Spleen (tissue), 13 donors: ENCODE results near the gene CDK5R1. TPM values are rescaled to one million over a fixed set of nuclear protein-coding genes. Genes with fewer than 3 reads are reported as not detected.
A peak's percentile ranks its signal among the peaks of the same experiment; 100 is the strongest.

Source experiments
- DNase-seq: peaks from one replicate; pipeline ENCODE4 v3.0.0-alpha.2; 2020
- H3K27ac ChIP-seq, 8 donors: fragments of 200-600 bp; sonication (generic) in 7 of 8; 1 replicate in 4 of 8; 2 replicates in 4 of 8; pipeline versions ENCODE4 v1.5.0 to v1.8.0; 2016 to 2021; ENCODE audit warnings: inconsistent platforms in 4 of 8, mild to moderate bottlenecking in 4 of 8, moderate library complexity in 1 of 8
- H3K27me3 ChIP-seq, 7 donors: fragments of 200-600 bp; sonication (generic) in 6 of 7; replicated peaks in 1 of 7; 1 replicate in 4 of 7; 2 replicates in 3 of 7; pipeline versions ENCODE4 v1.5.0 to v1.8.0; 2016 to 2021; ENCODE audit warnings: inconsistent platforms in 3 of 7, mild to moderate bottlenecking in 1 of 7
- H3K36me3 ChIP-seq, 6 donors: fragments of 200-600 bp; sonication (generic) in 5 of 6; 1 replicate in 4 of 6; 2 replicates in 2 of 6; pipeline versions ENCODE4 v1.5.0 to v1.8.0; 2016 to 2021; ENCODE audit warnings: inconsistent platforms in 2 of 6
- H3K4me1 ChIP-seq, 6 donors: fragments of 200-600 bp; sonication (generic) in 5 of 6; 1 replicate in 3 of 6; 2 replicates in 3 of 6; pipeline versions ENCODE4 v1.5.0 to v1.8.0; 2016 to 2021; ENCODE audit warnings: inconsistent platforms in 3 of 6
- H3K4me3 ChIP-seq, 8 donors: fragments of 200-600 bp; sonication (generic) in 7 of 8; 1 replicate in 4 of 8; 2 replicates in 4 of 8; pipeline versions ENCODE4 v1.5.0 to v1.8.0; 2016 to 2021; ENCODE audit warnings: inconsistent platforms in 4 of 8, mild to moderate bottlenecking in 4 of 8, moderate library complexity in 2 of 8
- H3K9me3 ChIP-seq, 8 donors: fragments of 200-600 bp; sonication (generic) in 7 of 8; 1 replicate in 4 of 8; 2 replicates in 4 of 8; pipeline versions ENCODE4 v1.5.0 to v1.8.0; 2016 to 2021; ENCODE audit warnings: inconsistent platforms in 4 of 8
- POLR2A ChIP-seq, 3 donors: fragments of 450-650 bp; IDR thresholded peaks; one replicate each; pipeline ENCODE4 v1.5.1; 2017; ENCODE audit warnings: antibody characterized with exemption in 3 of 3, mild to moderate bottlenecking in 1 of 3
- POLR2AphosphoS5 ChIP-seq, 3 donors: sonication (generic); formaldehyde crosslinking; IDR thresholded peaks; one replicate each; pipeline ENCODE4 v1.5.1; 2017; ENCODE audit warnings: antibody characterized with exemption in 3 of 3
- WGBS, 5 donors: extraction: QIAGEN DNeasy Blood & Tissue Kit in 3 of 5; methylation state at CpG; one replicate each; pipeline versions ENCODE4 v1.1.5 to v1.1.7; 2013 to 2018; 5-methylcytosine and 5-hydroxymethylcytosine counted together
- intact Hi-C: fragments of 100-400 bp; cut with DNase I; formaldehyde crosslinking; loops from one replicate; pipeline ENCODE4 v1.15.0; 2023; ENCODE audit warnings: low total_unique reads
- long read RNA-seq, 2 donors: transcript quantifications; one replicate each; lab custom pipeline, GENCODE V29; 2026
- polyA plus RNA-seq, 3 donors: library from polyadenylated mRNA; stranded (reverse); fragments of 200-250 nt; gene quantifications; one replicate each; pipeline ENCODE4 v1.2.1, GENCODE V29; 2013
- total RNA-seq, 7 donors: library from RNA; depleted of rRNA in 3 of 7; stranded (reverse); fragments of >200 nt in 3 of 7; fragmentation: NEBNext Ultra II Directional in 4 of 7; extraction: Animal tissue kit (Norgen Biotek cat#: 25700) in 4 of 7; gene quantifications; one replicate each; pipeline versions ENCODE4 v1.1.0 to v1.2.1, GENCODE V29; 2016 to 2021
- TF ChIP-seq, protein P1 (sequence below), 11 experiments: fragments of 200-600 bp in 7 of 11; fragments of 450-650 bp in 4 of 11; sonication (generic) in 4 of 11; IDR thresholded peaks in 8 of 11; conservative IDR thresholded peaks in 3 of 11; 1 replicate in 7 of 11; 2 replicates in 4 of 11; pipeline versions ENCODE4 v1.4.0 to v1.8.0; 2016 to 2021; ENCODE audit warnings: antibody characterized with exemption in 11 of 11, inconsistent platforms in 4 of 11, mild to moderate bottlenecking in 1 of 11
- donor health status: healthy with polysubstance abuse.
- donor health status: DM: no; HTN: no; CAD: no; lungs with moderate emphysema.
- donor health status: DM: no; HTN: no; CAD: no.
- donor health status: Bipolar disorder and iron deficiency.
- donor health status: healthy.
- donor health status: DM: no; HTN: no; CAD: no.
- donor health status: DM: yes; HTN: yes; CAD: no.

Gene CDK5R1
- total RNA-seq (10 to 100 TPM; 13.0 to 28.2 (median 20.3) TPM), polyA plus RNA-seq (10 to 100 TPM; 13.5 to 26.3 (median 13.6) TPM)
- long read RNA-seq, donor 1, full-length matches to known transcripts, result 1 of 1 reads
- long read RNA-seq, donor 1, partial matches to known transcripts, result 0 of 1 reads
- long read RNA-seq, donor 1, other reads (novel, unspliced or antisense), result 0 of 1 reads
- long read RNA-seq, donor 2, full-length matches to known transcripts, result 1 of 1 reads
- long read RNA-seq, donor 2, partial matches to known transcripts, result 0 of 1 reads
- long read RNA-seq, donor 2, other reads (novel, unspliced or antisense), result 0 of 1 reads

DNA sequence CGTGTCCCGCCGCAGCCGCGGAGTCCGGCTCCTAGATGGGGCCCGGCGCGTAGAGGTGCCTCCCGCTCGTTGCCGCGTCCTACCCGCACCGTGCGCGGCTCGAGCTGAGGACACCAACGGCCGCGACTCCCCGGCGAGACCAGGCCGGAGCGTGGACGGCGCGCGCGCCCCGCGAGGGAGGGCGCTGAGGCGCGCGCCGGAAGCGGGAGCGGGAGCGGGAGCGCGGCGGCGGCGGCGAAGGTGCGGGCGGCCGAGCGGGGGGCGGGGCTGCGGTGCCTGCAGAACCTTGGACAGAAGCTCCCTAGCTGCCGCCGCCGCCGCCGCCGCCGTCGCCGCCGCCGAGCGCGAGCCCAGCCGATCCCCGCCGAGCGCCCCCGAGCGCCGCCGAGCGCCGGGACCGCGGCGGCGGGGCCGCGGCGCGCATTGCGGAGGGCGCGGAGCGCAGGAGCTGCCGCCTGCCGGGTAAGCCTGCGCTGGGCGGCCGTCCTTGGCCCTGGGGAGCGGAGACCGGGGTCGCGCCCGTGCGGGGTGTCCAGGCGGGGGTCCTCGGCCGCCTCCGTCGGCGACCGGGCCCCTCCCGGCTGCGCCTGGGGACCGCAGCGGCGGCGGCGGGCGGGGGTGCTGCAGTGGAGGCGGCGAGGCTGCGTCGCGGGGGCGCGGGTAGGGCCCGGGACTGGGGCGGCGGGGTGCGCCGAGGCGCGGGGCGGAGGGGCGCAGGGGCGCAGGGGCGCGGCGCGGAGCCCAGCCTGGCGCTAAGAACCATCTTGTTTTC is at the start of gene CDK5R1:
CDK5R1 (plus strand) TSS at position 293 of the 772 bp plus-strand sequence. CDS start 628 bp downstream, outside the sequence.
- WGBS, 5 donors, result 0 to 1% (median 0%) methylated on average over 4 to 135 of the region's 135 CpGs

DNA sequence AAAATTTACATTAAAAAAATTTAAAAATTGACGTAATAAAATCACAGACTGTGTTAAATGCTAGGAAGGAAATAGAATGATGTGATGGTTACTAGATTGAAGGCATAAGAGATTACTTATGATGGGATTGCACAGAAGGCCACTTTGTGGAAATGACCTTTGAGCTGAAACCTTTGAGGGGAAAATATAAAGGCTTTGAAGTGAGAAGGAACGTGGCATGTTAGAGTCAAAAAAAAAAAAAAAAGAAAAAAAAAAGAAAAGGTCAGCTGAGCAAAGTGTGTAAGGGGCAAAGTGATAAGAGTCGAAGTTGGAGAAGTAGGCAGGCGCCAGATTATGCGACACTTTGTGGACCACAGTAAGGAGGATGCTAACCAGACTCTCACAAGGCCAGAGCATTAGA is 46.1 kb upstream of the CDK5R1 start:
- TF ChIP-seq, protein P1, sequence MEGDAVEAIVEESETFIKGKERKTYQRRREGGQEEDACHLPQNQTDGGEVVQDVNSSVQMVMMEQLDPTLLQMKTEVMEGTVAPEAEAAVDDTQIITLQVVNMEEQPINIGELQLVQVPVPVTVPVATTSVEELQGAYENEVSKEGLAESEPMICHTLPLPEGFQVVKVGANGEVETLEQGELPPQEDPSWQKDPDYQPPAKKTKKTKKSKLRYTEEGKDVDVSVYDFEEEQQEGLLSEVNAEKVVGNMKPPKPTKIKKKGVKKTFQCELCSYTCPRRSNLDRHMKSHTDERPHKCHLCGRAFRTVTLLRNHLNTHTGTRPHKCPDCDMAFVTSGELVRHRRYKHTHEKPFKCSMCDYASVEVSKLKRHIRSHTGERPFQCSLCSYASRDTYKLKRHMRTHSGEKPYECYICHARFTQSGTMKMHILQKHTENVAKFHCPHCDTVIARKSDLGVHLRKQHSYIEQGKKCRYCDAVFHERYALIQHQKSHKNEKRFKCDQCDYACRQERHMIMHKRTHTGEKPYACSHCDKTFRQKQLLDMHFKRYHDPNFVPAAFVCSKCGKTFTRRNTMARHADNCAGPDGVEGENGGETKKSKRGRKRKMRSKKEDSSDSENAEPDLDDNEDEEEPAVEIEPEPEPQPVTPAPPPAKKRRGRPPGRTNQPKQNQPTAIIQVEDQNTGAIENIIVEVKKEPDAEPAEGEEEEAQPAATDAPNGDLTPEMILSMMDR (IDR thresholded peaks at IDR 0.05 in 8 of 11, conservative IDR thresholded peaks at IDR 0.05 in 3 of 11), result no peak
- no peak overlapping the region for H3K27ac ChIP-seq
- no peak for DNase-seq
- intact Hi-C loops, result no loop called here
- H3K9me3 ChIP-seq, result peaks cover 0 to 7% (median 0%) of the 10 kb centered on the region in 8 donors
- H3K36me3 ChIP-seq, result no peaks in the 10 kb centered on the region
- 63 to 77% (median 71%) methylated on average over 5 of the region's 5 CpGs for WGBS, 5 donors
- H3K4me1 ChIP-seq, result peaks cover 7 to 21% (median 14%) of the 10 kb centered on the region in 6 donors
- no peak overlapping the region for H3K4me3 ChIP-seq
- no peaks in the 10 kb centered on the region for H3K27me3 ChIP-seq

More for the DNA sequence above, at the start of gene CDK5R1:
- DNase-seq, result peak; percentile 94
- Histone ChIP-seq H3K27me3 (no peaks in the 10 kb centered on the region), H3K36me3 (peaks cover 0 to 57% (median 17%) of the 10 kb centered on the region in 6 donors), H3K9me3 (no peaks in the 10 kb centered on the region), H3K4me1 (peaks cover 17 to 81% (median 65%) of the 10 kb centered on the region in 6 donors), H3K27ac (peak within 1 kb of the TSS in 7 of 8 donors; percentile 65 to 92 (median 80)), H3K4me3 (peak within 1 kb of the TSS; percentile 52 to 88 (median 67))
- intact Hi-C loops, result loop anchor here (5.0 kb wide), 1 partner anchor 265 kb away; no protein-coding TSS in a partner anchor
- TF ChIP-seq POLR2AphosphoS5 (IDR thresholded peaks at IDR 0.05), result peak in 2 of 3 donors; percentile 13 to 35
- TF ChIP-seq, protein P1 (IDR thresholded peaks at IDR 0.05 in 8 of 11, conservative IDR thresholded peaks at IDR 0.05 in 3 of 11), result no peak

DNA sequence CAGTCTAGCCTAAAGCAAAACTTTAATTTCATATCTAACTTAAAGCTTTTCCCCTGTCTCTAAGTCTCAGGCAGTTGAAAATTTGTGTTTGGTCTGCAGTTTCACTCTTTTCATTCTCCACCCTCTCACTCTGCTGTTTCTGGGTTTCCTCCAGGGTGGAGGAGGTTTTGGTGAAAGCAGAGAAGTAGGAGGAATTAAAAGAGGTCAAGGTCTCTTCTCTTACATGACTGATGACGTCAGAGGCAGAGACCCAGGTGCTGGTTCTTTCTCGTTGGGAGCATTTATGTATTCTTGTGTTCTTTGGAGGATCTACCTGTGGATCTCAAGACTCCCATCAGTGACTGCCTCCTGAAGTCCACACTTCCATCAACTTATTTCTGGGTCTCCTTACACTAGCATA is 44.9 kb upstream of the CDK5R1 start:
- Histone ChIP-seq H3K27ac (no peak overlapping the region), H3K4me1 (peaks cover 15 to 33% (median 26%) of the 10 kb centered on the region in 6 donors), H3K27me3 (no peaks in the 10 kb centered on the region), H3K36me3 (peaks cover 0 to 2% (median under 1%) of the 10 kb centered on the region in 6 donors), H3K4me3 (no peak overlapping the region), H3K9me3 (no peaks in the 10 kb centered on the region)
- DNase-seq, result no peak
- intact Hi-C loops, result no loop called here
- no peak for TF ChIP-seq POLR2A (IDR thresholded peaks at IDR 0.05)
- TF ChIP-seq POLR2AphosphoS5 (IDR thresholded peaks at IDR 0.05), result no peak
- TF ChIP-seq, protein P1 (IDR thresholded peaks at IDR 0.05 in 8 of 11, conservative IDR thresholded peaks at IDR 0.05 in 3 of 11), result no peak
- 58 to 69% (median 61%) methylated on average over 2 of the region's 2 CpGs for WGBS, 5 donors
